Natural killer cell (primary cell): ENCODE data around the gene ATAD1. TPM values are rescaled to one million over a fixed set of nuclear protein-coding genes. Genes with fewer than 3 reads are reported as not detected.
"Not testable (repeated sequence)": the region's sequence is repeated elsewhere in the genome, so short reads cannot be mapped to it uniquely, and the experiment has no call there.

Experiments used
- ATAC-seq, 3 donors: fragments of 150-1000 bp in 2 of 3; fragments of 200-7000 bp in 1 of 3; cut with Tn5 transposase; 1 replicate in 1 of 3; 2 replicates in 2 of 3; pipeline ENCODE4 v1.10.0; 2021; ENCODE audit warnings: mild to moderate bottlenecking in 2 of 3, moderate library complexity in 2 of 3
- DNase-seq, 2 donors: peaks; one replicate each; pipeline versions ENCODE4 v3.0.0 to v3.0.0-alpha.2; 2013 to 2021; ENCODE audit warnings: mixed read lengths in 1 of 2
- H3K27ac ChIP-seq: one replicate; pipeline ENCODE4 v1.5.1; 2013; ENCODE audit warnings: mild to moderate bottlenecking, low read length
- H3K27me3 ChIP-seq: one replicate; pipeline ENCODE4 v1.6.1; 2013; ENCODE audit warnings: low read length; ENCODE audit not compliant: control insufficient read depth, insufficient read depth
- H3K36me3 ChIP-seq: one replicate; pipeline ENCODE4 v1.6.1; 2013; ENCODE audit warnings: low read length; ENCODE audit not compliant: control insufficient read depth, insufficient read depth
- H3K4me1 ChIP-seq: one replicate; pipeline ENCODE4 v1.6.1; 2013; ENCODE audit warnings: low read length; ENCODE audit not compliant: control insufficient read depth, insufficient read depth
- H3K4me3 ChIP-seq: one replicate; pipeline ENCODE4 v1.5.1; 2013; ENCODE audit warnings: low read length
- H3K9me3 ChIP-seq: one replicate; pipeline ENCODE4 v1.6.1; 2013; ENCODE audit warnings: low read length; ENCODE audit not compliant: control insufficient read depth, insufficient read depth
- H3K27ac Mint-ChIP-seq, 2 donors: one replicate each; pipeline ENCODE4 v1.8.0; 2022; ENCODE audit warnings: mild to moderate bottlenecking in 2 of 2, mixed read lengths in 2 of 2, moderate library complexity in 1 of 2
- H3K27me3 Mint-ChIP-seq, 2 donors: one replicate each; pipeline ENCODE4 v1.8.0; 2022; ENCODE audit warnings: low read depth in 2 of 2, mixed read lengths in 2 of 2
- H3K36me3 Mint-ChIP-seq: one replicate; pipeline ENCODE4 v1.8.0; 2022; ENCODE audit warnings: mixed read lengths
- H3K4me1 Mint-ChIP-seq, 2 donors: one replicate each; pipeline ENCODE4 v1.8.0; 2022; ENCODE audit warnings: mixed read lengths in 2 of 2
- H3K4me3 Mint-ChIP-seq: one replicate; pipeline ENCODE4 v1.8.0; 2022; ENCODE audit warnings: mild to moderate bottlenecking, moderate library complexity, mixed read lengths
- H3K9me3 Mint-ChIP-seq, 2 donors: one replicate each; pipeline ENCODE4 v1.8.0; 2022; ENCODE audit warnings: mixed read lengths in 2 of 2
- CTCF ChIP-seq: fragments of 200-600 bp; IDR thresholded peaks from one replicate; pipeline ENCODE4 v1.8.0; 2022; ENCODE audit warnings: antibody characterized with exemption
- WGBS: methylation state at CpG from one replicate; pipeline ENCODE4 v1.1.7; 2013; ENCODE audit warnings: missing lambda C conversion rate; ENCODE audit not compliant: insufficient coverage; 5-methylcytosine and 5-hydroxymethylcytosine counted together
- intact Hi-C: fragments of 100-400 bp; cut with micrococcal nuclease; formaldehyde crosslinking; loops from one replicate; pipeline ENCODE4 v1.14.2; 2022
- total RNA-seq, 4 donors: library from RNA; stranded (reverse); fragments of 120-200 nt in 1 of 4; gene quantifications; one replicate each; pipeline versions ENCODE4 v1.2.3 to v1.2.4, GENCODE V29; 2013 to 2022

ATAD1 gene
- total RNA-seq, 3 donors from 2014 or later (not counting 1 experiment from before 2014, with no cell fraction given), result 37.5 to 55.2 (median 43.0) TPM

- Mint-ChIP-seq H3K27me3 (peaks cover 0 to 2% of the 10 kb centered on the region in 2 donors), H3K27ac (peak overlapping the region; percentile 95 to 97), H3K9me3 (no peaks in the 10 kb centered on the region), H3K4me3 (peak overlapping the region; percentile 100), H3K4me1 (peaks cover 52% of the 10 kb centered on the region in 2 donors), H3K36me3 (no peaks in the 10 kb centered on the region)
- ATAC-seq (peak; percentile 10 to 32 (median 11)), DNase-seq (peak in 1 of 2 donors; percentile 46)
- intact Hi-C loops, result loop anchor here (5.0 kb wide), 4 partner anchors 66 to 764 kb away; partner anchors contain the start of gene SHLD2
- peaks cover 11% of the 10 kb centered on the region for H3K4me1 ChIP-seq
- no peaks in the 10 kb centered on the region for H3K27me3 ChIP-seq
- 6% methylated on average over 16 of the region's 16 CpGs for WGBS
- H3K27ac ChIP-seq, result peak overlapping the region; percentile 74
- no peaks in the 10 kb centered on the region for H3K9me3 ChIP-seq
- peak overlapping the region; percentile 96 for H3K4me3 ChIP-seq
- H3K36me3 ChIP-seq, result no peaks in the 10 kb centered on the region
- TF ChIP-seq CTCF, result no peak
Observed at GRCh38 chr10:87861566-87861952, 43.5 kb upstream of the ATAD1 start.

DNA sequence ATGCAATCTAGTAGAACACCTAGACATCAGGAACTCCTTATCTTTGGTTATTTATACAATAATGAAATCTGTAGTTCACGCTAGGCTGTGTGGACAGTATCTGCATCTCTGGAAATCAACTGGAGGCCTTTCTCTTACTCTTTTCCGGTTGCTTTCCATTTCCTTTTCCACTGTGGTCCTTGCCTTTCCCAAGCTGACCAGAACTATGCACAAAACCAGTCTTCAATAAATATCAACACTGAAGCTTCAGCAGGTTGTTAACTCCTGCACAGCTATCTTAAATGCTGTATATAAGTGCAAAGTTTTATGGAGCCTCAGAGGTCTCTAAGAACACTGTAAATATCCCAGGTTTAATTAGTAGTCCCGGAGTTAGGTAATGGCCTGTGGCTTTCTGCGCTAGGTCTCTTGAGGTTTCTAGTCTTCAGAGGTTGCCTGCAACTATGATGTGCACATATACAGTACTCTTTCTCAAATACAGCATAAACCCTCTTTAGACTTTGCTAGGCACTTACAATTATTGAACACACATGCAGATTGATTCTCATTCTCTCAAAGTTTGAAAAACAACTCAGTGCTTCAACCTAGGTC, 42.9 kb upstream of the ATAD1 start:
- Histone ChIP-seq H3K36me3 (no peaks in the 10 kb centered on the region), H3K4me1 (peaks cover 11% of the 10 kb centered on the region), H3K4me3 (no peak overlapping the region), H3K9me3 (no peaks in the 10 kb centered on the region), H3K27me3 (no peaks in the 10 kb centered on the region), H3K27ac (peak overlapping the region; percentile 74)
- ATAC-seq (no peak), DNase-seq (peak in 1 of 2 donors; percentile 23)
- peaks cover 0 to 3% of the 10 kb centered on the region in 2 donors for H3K27me3 Mint-ChIP-seq
- intact Hi-C loops, result loop anchor here (1.0 to 5.0 kb wide), 6 partner anchors 66 to 764 kb away; partner anchors contain the start of gene SHLD2
- H3K4me1 Mint-ChIP-seq, result peaks cover 46 to 48% of the 10 kb centered on the region in 2 donors
- peak overlapping the region; percentile 100 for H3K4me3 Mint-ChIP-seq
- H3K27ac Mint-ChIP-seq, result peak overlapping the region; percentile 95 to 97
- H3K36me3 Mint-ChIP-seq, result no peaks in the 10 kb centered on the region
- TF ChIP-seq CTCF, result no peak
- no peaks in the 10 kb centered on the region for H3K9me3 Mint-ChIP-seq
- WGBS, result 65% methylated on average over 4 of the region's 4 CpGs

DNA sequence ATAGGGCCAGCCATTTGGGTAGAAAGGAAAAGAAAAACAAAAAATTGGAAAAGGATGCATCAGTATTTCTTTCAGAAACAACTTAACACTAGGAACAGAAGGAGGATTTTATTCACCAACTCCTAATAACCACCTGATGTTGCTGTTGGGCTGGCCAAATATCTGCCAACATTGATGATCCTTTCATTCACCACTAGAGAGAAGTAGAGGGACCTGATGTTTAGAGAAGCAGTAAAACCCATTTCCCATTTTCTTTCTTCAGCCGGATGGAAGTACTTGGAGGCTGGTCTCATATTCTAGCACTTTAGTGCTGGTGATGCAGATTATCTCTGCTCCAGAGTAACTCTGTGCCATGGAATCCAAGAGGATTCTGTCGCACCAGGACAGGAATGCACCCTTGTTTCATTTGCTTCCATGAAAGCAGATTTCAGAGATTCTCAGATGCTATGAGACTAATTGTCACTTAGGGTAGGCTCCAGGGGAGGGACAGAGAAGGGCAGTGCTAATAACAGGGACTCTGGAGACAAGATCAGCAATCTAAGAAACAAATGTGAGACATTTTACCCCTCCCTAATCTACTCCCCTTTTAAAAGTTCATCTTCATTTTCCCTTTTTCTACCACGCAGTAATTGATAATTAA, 42.2 kb upstream of the ATAD1 start:
- peaks cover 46 to 48% of the 10 kb centered on the region in 2 donors for H3K4me1 Mint-ChIP-seq

DNA sequence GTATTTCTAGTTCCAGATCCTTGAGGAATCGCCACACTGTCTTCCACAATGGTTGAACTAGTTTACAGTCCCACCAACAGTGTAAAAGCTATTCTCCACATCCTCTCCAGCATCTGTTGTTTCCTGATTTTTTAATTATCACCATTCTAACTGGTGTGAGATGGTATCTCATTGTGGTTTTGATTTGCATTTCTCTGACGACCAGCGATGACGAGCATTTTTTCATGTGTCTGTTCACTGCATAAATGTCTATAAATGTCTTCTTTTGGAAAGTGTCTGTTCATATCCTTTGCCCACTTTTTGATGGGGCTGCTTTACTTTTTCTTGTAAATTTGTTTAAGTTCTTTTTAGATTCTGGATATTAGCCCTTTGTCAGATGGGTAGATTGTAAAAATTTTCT, 37.6 kb upstream of the ATAD1 start:
- H3K4me1 Mint-ChIP-seq, result peaks cover 13 to 19% of the 10 kb centered on the region in 2 donors
- H3K9me3 Mint-ChIP-seq, intact Hi-C loops, H3K4me3 Mint-ChIP-seq, H3K4me3 ChIP-seq, H3K36me3 ChIP-seq, H3K36me3 Mint-ChIP-seq, H3K4me1 ChIP-seq, H3K27ac ChIP-seq, H3K27me3 Mint-ChIP-seq, H3K9me3 ChIP-seq, H3K27me3 ChIP-seq: not testable (repeated sequence)
- WGBS, result 32% methylated on average over 3 of the region's 4 CpGs
- DNase-seq (peak in 1 of 2 donors; percentile 27), ATAC-seq (peak in 1 of 3 donors; percentile 28)
- peak overlapping the region in 1 of 2 donors; percentile 30 for H3K27ac Mint-ChIP-seq

More for the DNA sequence above, 42.2 kb upstream of the ATAD1 start:
- Mint-ChIP-seq H3K27me3 (peaks cover 0 to 3% of the 10 kb centered on the region in 2 donors), H3K9me3 (no peaks in the 10 kb centered on the region), H3K4me3 (peak overlapping the region; percentile 63), H3K27ac (peak overlapping the region; percentile 95 to 97), H3K36me3 (no peaks in the 10 kb centered on the region)
- TF ChIP-seq CTCF, result peak; percentile 63
- H3K36me3 ChIP-seq, result no peaks in the 10 kb centered on the region
- no peaks in the 10 kb centered on the region for H3K9me3 ChIP-seq
- ATAC-seq (no peak), DNase-seq (peak in 1 of 2 donors; percentile 79)
- intact Hi-C loops, result loop anchor here (1.0 to 5.0 kb wide), 6 partner anchors 67 to 763 kb away; partner anchors contain the start of gene SHLD2
- H3K27me3 ChIP-seq, result no peaks in the 10 kb centered on the region
- H3K4me1 ChIP-seq, result peaks cover 11% of the 10 kb centered on the region
- no peak overlapping the region for H3K27ac ChIP-seq
- WGBS, result 56% methylated on average over 3 of the region's 3 CpGs
- no peak overlapping the region for H3K4me3 ChIP-seq

DNA sequence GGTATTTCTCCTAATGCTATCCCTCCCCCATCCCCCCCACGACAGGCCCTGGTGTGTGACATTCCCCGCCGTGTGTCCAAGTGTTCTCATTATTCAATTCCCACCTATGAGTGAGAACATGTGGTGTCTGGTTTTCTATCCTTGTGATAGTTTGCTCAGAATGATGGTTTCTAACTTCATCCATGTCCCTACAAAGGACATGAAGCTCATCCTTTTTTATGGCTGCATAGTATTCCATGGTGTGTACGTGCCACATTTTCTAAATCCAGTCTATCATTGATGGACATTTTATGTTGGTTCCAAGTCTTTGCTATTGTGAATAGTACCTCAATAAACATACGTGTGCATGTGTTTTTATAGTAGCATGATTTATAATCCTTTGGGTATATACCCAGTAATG, 37.2 kb upstream of the ATAD1 start:
- H3K4me3 Mint-ChIP-seq, DNase-seq, H3K27ac ChIP-seq, H3K36me3 ChIP-seq, H3K36me3 Mint-ChIP-seq, H3K27me3 ChIP-seq, ATAC-seq, H3K4me1 ChIP-seq, intact Hi-C loops, H3K4me3 ChIP-seq, H3K9me3 Mint-ChIP-seq, H3K27me3 Mint-ChIP-seq, H3K9me3 ChIP-seq: not testable (repeated sequence)
- 100% methylated on average over 1 of the region's 5 CpGs for WGBS
- Mint-ChIP-seq H3K27ac (peak overlapping the region in 1 of 2 donors; percentile 30), H3K4me1 (peaks cover 10 to 15% of the 10 kb centered on the region in 2 donors)
